Thymus (tissue), 11 donors: ENCODE data around the gene CORO1C. TPM values are rescaled to one million over a fixed set of nuclear protein-coding genes. Genes with fewer than 3 reads are reported as not detected.
A peak's percentile ranks its signal among the peaks of the same experiment; 100 is the strongest.

Source experiments
- DNase-seq, 9 donors: peaks; one replicate each; pipeline ENCODE4 v3.0.0-alpha.2; 2013; ENCODE audit warnings: low spot score in 9 of 9, low read depth in 6 of 9, missing footprints in 1 of 9
- H3K27ac ChIP-seq, 2 donors: one replicate each; pipeline ENCODE4 v1.5.1; 2013; ENCODE audit warnings: control low read depth in 1 of 2, low read depth in 1 of 2, low read length in 1 of 2, mild to moderate bottlenecking in 1 of 2, moderate library complexity in 1 of 2
- H3K27me3 ChIP-seq, 2 donors: one replicate each; pipeline ENCODE4 v1.5.1; 2013; ENCODE audit warnings: low read length in 1 of 2; ENCODE audit not compliant: control insufficient read depth in 2 of 2, insufficient read depth in 1 of 2
- H3K36me3 ChIP-seq, 2 donors: one replicate each; pipeline ENCODE4 v1.5.1; 2013; ENCODE audit warnings: low read length in 1 of 2, mild to moderate bottlenecking in 1 of 2, moderate library complexity in 1 of 2; ENCODE audit not compliant: control insufficient read depth in 2 of 2, insufficient read depth in 2 of 2
- H3K4me1 ChIP-seq, 2 donors: one replicate each; pipeline ENCODE4 v1.5.1; 2013; ENCODE audit warnings: low read length in 2 of 2; ENCODE audit not compliant: control insufficient read depth in 2 of 2, insufficient read depth in 2 of 2
- H3K4me3 ChIP-seq, 2 donors: one replicate each; pipeline ENCODE4 v1.5.1; 2013; ENCODE audit warnings: low read length in 2 of 2, control low read depth in 1 of 2, mild to moderate bottlenecking in 1 of 2
- H3K9me3 ChIP-seq, 2 donors: one replicate each; pipeline ENCODE4 v1.5.1; 2013; ENCODE audit warnings: low read length in 1 of 2, mild to moderate bottlenecking in 1 of 2; ENCODE audit not compliant: control insufficient read depth in 2 of 2, insufficient read depth in 1 of 2
- WGBS: extraction: QIAGEN DNeasy Blood & Tissue Kit; methylation state at CpG from one replicate; pipeline ENCODE4 v1.1.7; 2013; 5-methylcytosine and 5-hydroxymethylcytosine counted together
- polyA plus RNA-seq: library from polyadenylated mRNA; stranded (reverse); fragments of 200-250 nt; gene quantifications from one replicate; pipeline ENCODE4 v1.2.3, GENCODE V29; 2013
- total RNA-seq: library from RNA; stranded (reverse); fragments of 120-200 nt; gene quantifications from one replicate; pipeline ENCODE4 v1.2.4, GENCODE V29; 2013
- donor health status: healthy.

CORO1C gene
- total and polyA plus RNA-seq, 2 donors: 24.6 to 35.4 TPM

- Histone ChIP-seq H3K4me1 (peaks cover 46 to 52% of the 10 kb centered on the region in 2 donors), H3K27me3 (no peaks in the 10 kb centered on the region), H3K4me3 (no peak overlapping the region), H3K27ac (peak overlapping the region; percentile 38 to 88), H3K36me3 (no peaks in the 10 kb centered on the region), H3K9me3 (no peaks in the 10 kb centered on the region)
- DNase-seq: no peak
Measured at GRCh38 chr12:108690191-108690518, 41.2 kb downstream of the CORO1C start.

- peak overlapping the region; percentile 64 to 88 for H3K27ac ChIP-seq
- no peaks in the 10 kb centered on the region for H3K9me3 ChIP-seq
- H3K4me3 ChIP-seq: no peak overlapping the region
- H3K27me3 ChIP-seq: no peaks in the 10 kb centered on the region
- no peaks in the 10 kb centered on the region for H3K36me3 ChIP-seq
- peaks cover 44 to 52% of the 10 kb centered on the region in 2 donors for H3K4me1 ChIP-seq
- WGBS: 11% methylated on average over 7 of the region's 7 CpGs
- DNase-seq: peak in 7 of 9 donors; percentile 48 to 85 (median 62)
Measured at GRCh38 chr12:108689314-108690190, 41.8 kb downstream of the CORO1C start.

- H3K9me3 ChIP-seq: no peaks in the 10 kb centered on the region
- peaks cover 28 to 31% of the 10 kb centered on the region in 2 donors for H3K4me1 ChIP-seq
- H3K27me3 ChIP-seq: no peaks in the 10 kb centered on the region
- no peaks in the 10 kb centered on the region for H3K36me3 ChIP-seq
- no peak overlapping the region for H3K4me3 ChIP-seq
- H3K27ac ChIP-seq: no peak overlapping the region
- no peak for DNase-seq
- WGBS: 91% methylated on average over 6 of the region's 6 CpGs
Measured at GRCh38 chr12:108686780-108687179, 44.5 kb downstream of the CORO1C start.

DNA sequence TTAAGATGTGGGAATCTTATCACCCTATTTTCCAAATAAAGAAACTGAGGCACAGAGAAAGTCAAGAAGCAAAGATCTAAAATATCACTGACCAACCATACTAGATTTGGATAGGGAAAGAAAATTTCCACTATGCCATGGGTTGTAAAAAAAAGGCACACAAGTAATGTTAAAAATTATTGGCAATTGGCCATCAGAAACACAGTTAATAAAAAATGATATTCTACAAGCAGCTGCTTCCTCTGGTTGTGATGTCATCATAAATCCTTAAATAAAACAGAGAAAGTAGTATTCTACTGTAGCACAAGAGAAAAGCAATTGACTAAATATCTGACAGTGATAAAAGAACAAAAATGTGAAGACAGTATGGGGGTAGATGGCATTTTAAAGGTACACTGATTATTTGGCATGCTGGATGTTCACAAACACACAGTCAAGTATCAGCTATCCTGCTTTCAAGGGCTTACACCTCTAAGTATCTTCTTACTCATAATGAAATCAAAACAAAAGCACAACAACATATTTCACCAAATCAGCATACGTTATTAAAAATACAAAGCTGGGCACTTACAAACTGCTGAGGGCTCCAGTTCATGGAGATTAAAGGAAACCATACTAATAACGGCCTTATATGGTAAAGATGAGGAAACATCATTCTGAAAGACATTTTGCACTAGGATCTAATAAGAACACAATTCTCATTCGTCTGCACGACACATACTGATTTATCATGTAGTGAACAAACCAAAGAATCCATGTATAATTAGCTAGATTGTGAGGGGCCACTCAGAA lies 45.7 kb downstream of the CORO1C start:
- H3K9me3 ChIP-seq: no peaks in the 10 kb centered on the region
- H3K4me3 ChIP-seq: no peak overlapping the region
- WGBS: 93% methylated on average over 4 of the region's 4 CpGs
- H3K27me3 ChIP-seq: no peaks in the 10 kb centered on the region
- no peak overlapping the region for H3K27ac ChIP-seq
- H3K36me3 ChIP-seq: no peaks in the 10 kb centered on the region
- peaks cover 17 to 20% of the 10 kb centered on the region in 2 donors for H3K4me1 ChIP-seq
- no peak for DNase-seq

GRCh38 chr12:108683906-108684556 lies 47.3 kb downstream of the CORO1C start:
- Histone ChIP-seq H3K4me1 (peaks cover 2 to 5% of the 10 kb centered on the region in 2 donors), H3K4me3 (no peak overlapping the region), H3K36me3 (no peaks in the 10 kb centered on the region), H3K27me3 (no peaks in the 10 kb centered on the region), H3K9me3 (no peaks in the 10 kb centered on the region), H3K27ac (no peak overlapping the region)
- no peak for DNase-seq
- 98% methylated on average over 4 of the region's 4 CpGs for WGBS

DNA sequence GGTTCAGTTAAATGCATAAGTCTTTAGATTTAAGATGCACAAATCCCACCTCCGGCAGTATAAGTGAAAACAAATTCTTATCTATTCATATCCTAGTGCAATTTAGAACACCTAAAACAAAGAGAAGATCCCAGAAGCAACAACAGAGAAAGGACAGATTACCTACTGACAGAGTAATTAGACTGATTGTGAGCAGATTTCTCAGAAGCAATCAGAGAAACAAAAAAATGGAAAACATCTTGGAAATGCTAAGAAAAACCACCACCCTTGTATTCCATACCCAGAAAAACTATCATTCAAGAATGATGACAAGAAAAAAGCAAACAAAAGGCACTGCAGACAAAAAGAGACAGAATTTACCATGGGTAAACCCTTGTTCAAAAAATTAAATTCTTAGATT lies 50.0 kb downstream of the CORO1C start:
- no peak for DNase-seq
- H3K27ac ChIP-seq: no peak overlapping the region

DNA sequence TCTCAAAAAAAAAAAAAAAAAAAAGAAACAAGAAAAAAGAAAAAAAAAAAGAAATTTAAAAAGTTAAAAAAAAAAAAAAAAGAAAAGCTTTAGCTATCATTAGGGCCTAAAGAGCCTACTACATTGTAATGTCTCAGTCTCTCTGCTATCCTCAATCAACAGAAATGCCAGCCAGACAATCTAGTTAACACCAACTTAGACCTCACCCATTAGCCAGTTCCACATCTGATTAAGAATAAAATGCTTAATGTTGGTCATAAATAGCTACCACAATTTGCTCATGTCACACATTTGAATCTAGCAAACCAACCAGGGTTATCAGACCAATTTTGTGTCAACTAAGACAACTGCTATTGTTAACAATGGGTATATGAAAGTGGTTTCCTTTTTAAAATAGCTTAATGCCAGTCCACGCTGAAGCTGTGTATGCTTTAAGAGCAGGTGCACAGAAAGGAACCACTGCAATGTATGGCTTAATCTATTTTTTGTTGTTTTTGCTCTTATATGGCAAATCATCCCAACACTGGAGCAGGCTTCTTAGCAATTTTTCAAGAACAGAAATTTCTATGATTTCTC lies 52.1 kb downstream of the CORO1C start:
- Histone ChIP-seq H3K27ac (no peak overlapping the region), H3K9me3 (no peaks in the 10 kb centered on the region), H3K4me3 (no peak overlapping the region), H3K36me3 (peaks cover 4 to 10% of the 10 kb centered on the region in 2 donors), H3K27me3 (no peaks in the 10 kb centered on the region), H3K4me1 (no peaks in the 10 kb centered on the region)
- 35% methylated on average over 1 of the region's 1 CpG for WGBS
- DNase-seq: no peak

More for the DNA sequence above, 50.0 kb downstream of the CORO1C start:
- Histone ChIP-seq H3K27me3 (no peaks in the 10 kb centered on the region), H3K9me3 (no peaks in the 10 kb centered on the region), H3K4me3 (no peak overlapping the region), H3K4me1 (no peaks in the 10 kb centered on the region), H3K36me3 (peaks cover 4% of the 10 kb centered on the region in 2 donors)
- 97% methylated on average over 1 of the region's 1 CpG for WGBS

GRCh38 chr12:108678104-108678730 lies 53.1 kb downstream of the CORO1C start:
- no peaks in the 10 kb centered on the region for H3K9me3 ChIP-seq
- H3K4me1 ChIP-seq: no peaks in the 10 kb centered on the region
- H3K4me3 ChIP-seq: no peak overlapping the region
- peaks cover 4 to 10% of the 10 kb centered on the region in 2 donors for H3K36me3 ChIP-seq
- no peak for DNase-seq
- H3K27ac ChIP-seq: no peak overlapping the region
- WGBS: 97% methylated on average over 9 of the region's 9 CpGs
- no peaks in the 10 kb centered on the region for H3K27me3 ChIP-seq
